GM23338 (cell line): ENCODE measurements around the gene AKT2. TPM values are rescaled to one million over a fixed set of nuclear protein-coding genes. Genes with fewer than 3 reads are reported as not detected.

ENCODE experiments used
- ATAC-seq: fragments of 200-7000 bp; cut with Tn5 transposase; 3 replicates; pipeline ENCODE4 v1.9.1; 2020
- DNase-seq: peaks from one replicate; pipeline ENCODE4 v3.0.0-alpha.2; 2015; ENCODE audit warnings: low spot score
- H2AFZ ChIP-seq: fragments of 200-600 bp; sonication (generic); 2 replicates; pipeline ENCODE4 v1.8.0; 2016; ENCODE audit warnings: antibody characterized with exemption, mild to moderate bottlenecking, moderate library complexity
- H3F3A ChIP-seq: fragments of 200-600 bp; sonication (generic); replicated peaks from 2 replicates; pipeline ENCODE4 v1.8.0; 2017; ENCODE audit warnings: antibody characterized with exemption, mixed run types, low read depth
- H3K27ac ChIP-seq: fragments of 200-600 bp; sonication (generic); 2 replicates; pipeline ENCODE4 v1.6.1; 2016; ENCODE audit warnings: low read depth
- H3K27me3 ChIP-seq: fragments of 200-600 bp; sonication (generic); 2 replicates; pipeline ENCODE4 v1.8.0; 2016; ENCODE audit warnings: mild to moderate bottlenecking, mixed run types, moderate library complexity; ENCODE audit not compliant: insufficient read depth
- H3K36me3 ChIP-seq: fragments of 200-600 bp; sonication (generic); 2 replicates; pipeline ENCODE4 v1.8.0; 2016; ENCODE audit warnings: mild to moderate bottlenecking; ENCODE audit not compliant: insufficient read depth
- H3K4me1 ChIP-seq: fragments of 200-600 bp; sonication (generic); 2 replicates; pipeline ENCODE4 v1.8.0; 2016; ENCODE audit warnings: mild to moderate bottlenecking, moderate library complexity; ENCODE audit not compliant: insufficient read depth
- H3K4me2 ChIP-seq: fragments of 200-600 bp; sonication (generic); 2 replicates; pipeline ENCODE4 v1.7.1; 2017; ENCODE audit warnings: mixed run types
- H3K4me3 ChIP-seq: fragments of 200-600 bp; sonication (generic); 2 replicates; pipeline ENCODE4 v1.6.1; 2016; ENCODE audit warnings: mixed run types
- H3K79me2 ChIP-seq: fragments of 200-600 bp; sonication (generic); replicated peaks from 2 replicates; pipeline ENCODE4 v1.8.0; 2017; ENCODE audit warnings: mild to moderate bottlenecking; ENCODE audit not compliant: insufficient read depth
- H3K9me2 ChIP-seq: fragments of 200-600 bp; sonication (generic); 2 replicates; pipeline ENCODE4 v1.8.0; 2017; ENCODE audit not compliant: insufficient read depth
- H4K20me1 ChIP-seq: fragments of 200-600 bp; sonication (generic); replicated peaks from 2 replicates; pipeline ENCODE4 v1.8.0; 2017; ENCODE audit warnings: mild to moderate bottlenecking; ENCODE audit not compliant: insufficient read depth
- H3K27ac Mint-ChIP-seq: 2 replicates; pipeline ENCODE4 v1.8.0; 2020; ENCODE audit warnings: inconsistent platforms, mild to moderate bottlenecking, moderate library complexity, mixed read lengths
- H3K27me3 Mint-ChIP-seq: 3 replicates; pipeline ENCODE4 v1.8.0; 2022; ENCODE audit warnings: low read depth, mild to moderate bottlenecking, moderate library complexity, mixed read lengths, inconsistent platforms; ENCODE audit not compliant: insufficient read depth, poor library complexity
- H3K36me3 Mint-ChIP-seq: 3 replicates; pipeline ENCODE4 v1.8.0; 2021; ENCODE audit warnings: low read depth, mild to moderate bottlenecking, inconsistent platforms, moderate library complexity, mixed read lengths
- H3K4me1 Mint-ChIP-seq: 3 replicates; pipeline ENCODE4 v1.8.0; 2020; ENCODE audit warnings: mild to moderate bottlenecking, inconsistent platforms, mixed read lengths
- H3K4me3 Mint-ChIP-seq: 3 replicates; pipeline ENCODE4 v1.8.0; 2021; ENCODE audit warnings: moderate library complexity, mild to moderate bottlenecking, inconsistent platforms, mixed read lengths
- H3K9me3 Mint-ChIP-seq: 3 replicates; pipeline ENCODE4 v1.8.0; 2020; ENCODE audit warnings: moderate library complexity, mild to moderate bottlenecking, inconsistent platforms, mixed read lengths
- CREB1 ChIP-seq: fragments of 250-450 bp; sonication (Bioruptor Pico); IDR thresholded peaks from 2 replicates; pipeline ENCODE4 v1.5.0; 2020; ENCODE audit warnings: low read depth, mild to moderate bottlenecking, moderate library complexity
- CTCF ChIP-seq, 2 experiments: fragments of 200-600 bp in 1 of 2; sonication (generic) in 1 of 2; conservative IDR thresholded peaks; 2 replicates each; pipeline versions ENCODE4 v1.5.1 to v1.6.1; 2016 to 2017; ENCODE audit warnings: antibody characterized with exemption in 2 of 2, low read depth in 2 of 2, mild to moderate bottlenecking in 2 of 2, moderate library complexity in 1 of 2
- ETS1 ChIP-seq: IDR thresholded peaks from 2 replicates; pipeline ENCODE4 v1.6.1; 2016; ENCODE audit warnings: antibody characterized with exemption
- REST ChIP-seq: IDR thresholded peaks from one replicate; pipeline ENCODE4 v1.6.1; 2018; ENCODE audit warnings: antibody characterized with exemption; ENCODE audit not compliant: unreplicated experiment
- STAT1 ChIP-seq: IDR thresholded peaks from one replicate; pipeline ENCODE4 v1.6.1; 2016; ENCODE audit warnings: antibody characterized with exemption; ENCODE audit not compliant: unreplicated experiment
- ZNF114 ChIP-seq: fragments of 250-450 bp; sonication (Bioruptor Pico); IDR thresholded peaks from 2 replicates; pipeline ENCODE4 v1.5.0; 2020; ENCODE audit warnings: mild to moderate bottlenecking, moderate library complexity
- polyA plus RNA-seq: library from polyadenylated mRNA; unstranded; fragments of >200 nt; fragmentation: Nextera tagmentation; extraction: Ambion mirVana; gene quantifications from 2 replicates; pipeline ENCODE4 v1.2.1, GENCODE V29; 2016
- total RNA-seq: library from RNA; depleted of rRNA; stranded (reverse); fragments of >200 nt; shearing (Covaris generic); gene quantifications from 2 replicates; pipeline ENCODE4 v1.2.3, GENCODE V29; 2014

Gene AKT2
- total and polyA plus RNA-seq, 2 experiments from 2014 or later: 17.6 to 123 TPM

- TF ChIP-seq ZNF114: no peak
- TF ChIP-seq ETS1: no peak
Observed at GRCh38 chr19:40239415-40240226, 45.5 kb downstream of the AKT2 start (continued).

- no peak overlapping the region for H3K4me3 ChIP-seq
- H4K20me1 ChIP-seq: no peaks in the 10 kb centered on the region; the same call in 1 of the 2 replicates
- no peaks in the 10 kb centered on the region for H3K4me1 ChIP-seq
- H3F3A ChIP-seq: no peaks in the 10 kb centered on the region
- no peak for ATAC-seq
- H3K36me3 Mint-ChIP-seq: peaks cover 27% of the 10 kb centered on the region
- TF ChIP-seq CREB1 (CRISPR knock-in tag) (no peak), CTCF (conservative IDR thresholded peaks at IDR 0.05; ENCODE audit: low read depth in 2 of 2) (no peak), STAT1 (no peak), REST (no peak)
- no peaks in the 10 kb centered on the region for H3K79me2 ChIP-seq
- no peaks in the 10 kb centered on the region; the same call in 1 of the 2 replicates for H3K36me3 ChIP-seq
- H3K27me3 Mint-ChIP-seq: peaks cover 8% of the 10 kb centered on the region
- H3K4me1 Mint-ChIP-seq: no peaks in the 10 kb centered on the region
- no peaks in the 10 kb centered on the region for H3K9me2 ChIP-seq
- H3K4me2 ChIP-seq: no peak overlapping the region
- no peaks in the 10 kb centered on the region for H3K27me3 ChIP-seq
- H3K27ac ChIP-seq: no peak overlapping the region
- no peak overlapping the region for H2AFZ ChIP-seq
- no peak overlapping the region for H3K4me3 Mint-ChIP-seq
- no peak for DNase-seq
- no peak overlapping the region for H3K27ac Mint-ChIP-seq
- no peaks in the 10 kb centered on the region for H3K9me3 Mint-ChIP-seq
Observed at GRCh38 chr19:40238775-40239174, 46.4 kb downstream of the AKT2 start.
